ENCODE measurements around the gene CREBL2. TPM values are rescaled to one million over a fixed set of nuclear protein-coding genes. Genes with fewer than 3 reads are reported as not detected.

CREBL2 gene
- total and polyA plus RNA-seq, 10 of the 15 experiments (the other 5 are each of a cell fraction or from before 2014, with no cell fraction given): 4.6 to 19.1 (median 13.5) TPM

DNA sequence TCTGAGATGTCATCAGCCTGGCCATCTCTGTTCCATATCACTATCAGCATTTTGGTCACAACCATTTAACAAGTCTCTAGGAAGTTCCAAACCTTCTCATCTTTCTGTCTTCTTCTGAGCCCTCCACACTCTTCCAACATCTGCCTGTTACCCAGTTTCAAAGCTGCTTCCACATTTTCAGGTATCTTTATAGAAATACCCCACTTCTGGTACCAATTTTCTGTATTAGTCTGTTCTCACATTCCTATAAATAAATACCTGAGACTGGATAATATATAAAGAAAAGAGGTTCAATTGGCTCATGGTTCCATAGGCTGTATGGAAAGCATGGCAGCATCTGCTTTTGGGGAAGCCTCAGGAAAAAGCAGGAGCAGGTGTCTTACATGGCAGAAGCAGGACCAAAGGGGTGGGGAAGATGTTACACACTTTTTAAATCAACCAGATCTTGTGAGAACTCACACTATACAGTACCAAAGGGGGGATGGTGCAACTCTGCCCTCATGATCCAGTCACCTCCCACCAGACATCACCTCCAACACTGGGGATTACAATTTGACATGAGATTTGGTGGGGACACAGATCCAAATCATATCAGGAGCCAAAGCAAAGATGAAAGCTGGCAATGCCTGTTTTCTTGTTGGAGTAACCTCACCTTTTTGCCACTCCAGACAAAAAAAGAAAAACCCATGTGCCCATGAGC, 37.4 kb downstream of the CREBL2 start:
- ChIA-PET RAD21 (ENCODE audit: unreplicated experiment) (interaction anchor here (0.8 kb wide), 1 partner anchor 22 kb away, joined by 3 read pairs; no protein-coding TSS in a partner anchor), CTCF (no interaction called here), POLR2A (no interaction called here), SMC1A (ENCODE audit: uncharacterized antibody, unreplicated experiment) (interaction anchor here (1.5 kb wide), 1 partner anchor 72 kb away, joined by 3 read pairs; no protein-coding TSS in a partner anchor)
- intact Hi-C loops (cut with micrococcal nuclease; ENCODE audit: unreplicated experiment): no loop called here
- DNase-seq (ENCODE audit: low read depth, low spot score) (no peak), FAIRE-seq (no peak), ATAC-seq (no peak)
- Histone ChIP-seq H3K9ac (ENCODE audit: control insufficient read depth, insufficient read depth, low read length) (no peak overlapping the region), H3K4me2 (ENCODE audit: control insufficient read depth, insufficient read depth) (no peak overlapping the region), H3K27ac (ENCODE audit: control insufficient read depth, insufficient read depth) (no peak overlapping the region), H3K79me2 (ENCODE audit: control insufficient read depth, insufficient read depth, low read length) (no peaks in the 10 kb centered on the region), H3K27me3 (replicated peaks in 1 of 2; ENCODE audit: control insufficient read depth in 2 of 2, insufficient read depth in 2 of 2, low read length in 1 of 2) (no peaks in the 10 kb centered on the region), H3K4me3 (no peak overlapping the region), H3K9me3 (replicated peaks; ENCODE audit: control insufficient read depth, insufficient read depth, low read length) (peaks cover 32% of the 10 kb centered on the region), H3K4me1 (ENCODE audit: control insufficient read depth, insufficient read depth, low read length) (peaks cover 20% of the 10 kb centered on the region), H3K36me3 (ENCODE audit: control insufficient read depth in 2 of 2, insufficient read depth in 2 of 2, low read length in 1 of 2) (no peaks in the 10 kb centered on the region), H2AFZ (ENCODE audit: control insufficient read depth, low read depth, low read length) (no peak overlapping the region), H4K20me1 (ENCODE audit: control insufficient read depth, insufficient read depth) (no peaks in the 10 kb centered on the region)
- BruUV-seq (replicated peaks): no TSS peak
- TF ChIP-seq, protein P1, sequence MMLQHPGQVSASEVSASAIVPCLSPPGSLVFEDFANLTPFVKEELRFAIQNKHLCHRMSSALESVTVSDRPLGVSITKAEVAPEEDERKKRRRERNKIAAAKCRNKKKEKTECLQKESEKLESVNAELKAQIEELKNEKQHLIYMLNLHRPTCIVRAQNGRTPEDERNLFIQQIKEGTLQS (IDR thresholded peaks at IDR 0.05; ENCODE audit: borderline replicate concordance, extremely low read depth, low read depth, low read length): no peak
- TF ChIP-seq, protein P2, sequence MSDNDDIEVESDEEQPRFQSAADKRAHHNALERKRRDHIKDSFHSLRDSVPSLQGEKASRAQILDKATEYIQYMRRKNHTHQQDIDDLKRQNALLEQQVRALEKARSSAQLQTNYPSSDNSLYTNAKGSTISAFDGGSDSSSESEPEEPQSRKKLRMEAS (IDR thresholded peaks at IDR 0.05; ENCODE audit: low read depth, low read length): no peak
- TF ChIP-seq CBX5 (IDR thresholded peaks at IDR 0.05; ENCODE audit: low read depth) (peak; percentile 24; the same call in 1 of the 2 replicates), YY1 (IDR thresholded peaks at IDR 0.05; ENCODE audit: low read depth, low read length) (no peak), RB1 (IDR thresholded peaks at IDR 0.05; ENCODE audit: borderline replicate concordance) (no peak), SUPT20H (IDR thresholded peaks at IDR 0.05; ENCODE audit: borderline replicate concordance, control insufficient read depth, low read depth, low read length) (no peak), MYC (IDR thresholded peaks at IDR 0.05; ENCODE audit: insufficient read depth, insufficient read length, insufficient replicate concordance, low read length, severe bottlenecking) (no peak), SREBF2 (IDR thresholded peaks at IDR 0.05; ENCODE audit: low read length) (no peak)
- in situ Hi-C loops (cut with MboI): no loop called here

Data from GM12878 (cell line).